Neuronal stem cell (in vitro differentiated cells): ENCODE measurements around the gene TCAP.

ENCODE experiments used
- DNase-seq: peaks from one replicate; pipeline ENCODE4 v3.0.0-alpha.2; 2013; ENCODE audit warnings: low spot score
- H2AFZ ChIP-seq: one replicate; pipeline ENCODE4 v1.6.1; 2013; ENCODE audit warnings: mild to moderate bottlenecking, low read length, inconsistent platforms
- H2AK5ac ChIP-seq: 2 replicates; pipeline ENCODE4 v1.6.1; 2013; ENCODE audit warnings: low read depth, mild to moderate bottlenecking, inconsistent platforms, low read length, moderate library complexity, mixed read lengths
- H2BK120ac ChIP-seq: 2 replicates; pipeline ENCODE4 v1.6.1; 2013; ENCODE audit warnings: low read depth, mild to moderate bottlenecking, inconsistent platforms, low read length, moderate library complexity, mixed read lengths
- H2BK12ac ChIP-seq: one replicate; pipeline ENCODE4 v1.6.1; 2013; ENCODE audit warnings: low read length, inconsistent platforms
- H2BK15ac ChIP-seq: 2 replicates; pipeline ENCODE4 v1.6.1; 2013; ENCODE audit warnings: mild to moderate bottlenecking, low read length, inconsistent platforms, mixed read lengths
- H2BK5ac ChIP-seq: one replicate; pipeline ENCODE4 v1.6.1; 2013; ENCODE audit warnings: inconsistent platforms, mild to moderate bottlenecking, low read length, moderate library complexity
- H3K14ac ChIP-seq: one replicate; pipeline ENCODE4 v1.6.1; 2013; ENCODE audit warnings: low read length, inconsistent platforms
- H3K18ac ChIP-seq: 2 replicates; pipeline ENCODE4 v1.6.1; 2013; ENCODE audit warnings: low read length, inconsistent platforms
- H3K23ac ChIP-seq: 2 replicates; pipeline ENCODE4 v1.6.1; 2013; ENCODE audit warnings: low read depth, mild to moderate bottlenecking, mixed read lengths, low read length, inconsistent platforms; ENCODE audit not compliant: poor library complexity
- H3K27ac ChIP-seq: replicated peaks from 3 replicates; pipeline ENCODE4 v1.5.1; 2013; ENCODE audit warnings: low read length, inconsistent platforms
- H3K27me3 ChIP-seq, 3 experiments: 2 replicates each; pipeline ENCODE4 v1.6.1; 2013; ENCODE audit warnings: low read length in 3 of 3, mild to moderate bottlenecking in 2 of 3, inconsistent platforms in 1 of 3, low read depth in 1 of 3, mixed read lengths in 1 of 3, moderate library complexity in 1 of 3; ENCODE audit not compliant: control insufficient read depth in 3 of 3, insufficient read depth in 3 of 3
- H3K36me3 ChIP-seq, 2 donors: replicated peaks in 1 of 2; 2 replicates each; pipeline ENCODE4 v1.6.1; 2013; ENCODE audit warnings: low read length in 2 of 2; ENCODE audit not compliant: control insufficient read depth in 2 of 2, insufficient read depth in 2 of 2
- H3K4ac ChIP-seq: 2 replicates; pipeline ENCODE4 v1.6.1; 2013; ENCODE audit warnings: inconsistent platforms, mild to moderate bottlenecking, low read length, moderate library complexity
- H3K4me1 ChIP-seq, 2 donors: 1 replicate in 1 of 2; 2 replicates in 1 of 2; pipeline ENCODE4 v1.6.1; 2013; ENCODE audit warnings: low read length in 2 of 2, low read depth in 1 of 2; ENCODE audit not compliant: control insufficient read depth in 2 of 2, insufficient read depth in 1 of 2
- H3K4me2 ChIP-seq: one replicate; pipeline ENCODE4 v1.6.1; 2013; ENCODE audit warnings: mild to moderate bottlenecking, low read length, inconsistent platforms; ENCODE audit not compliant: insufficient read depth, poor library complexity, severe bottlenecking
- H3K4me3 ChIP-seq, 2 donors: 2 replicates each; pipeline ENCODE4 v1.5.1; 2013; ENCODE audit warnings: low read length in 2 of 2, mild to moderate bottlenecking in 2 of 2, inconsistent platforms in 1 of 2, moderate library complexity in 1 of 2
- H3K79me1 ChIP-seq: one replicate; pipeline ENCODE4 v1.6.1; 2013; ENCODE audit warnings: low read depth, mild to moderate bottlenecking, inconsistent platforms, low read length, moderate library complexity
- H3K9ac ChIP-seq: one replicate; pipeline ENCODE4 v1.6.1; 2013; ENCODE audit warnings: mild to moderate bottlenecking, low read depth, low read length, inconsistent platforms; ENCODE audit not compliant: poor library complexity
- H3K9me3 ChIP-seq, 2 donors: replicated peaks in 1 of 2; 2 replicates each; pipeline versions ENCODE3 to v1.6.1; 2013; ENCODE audit warnings: low read length in 2 of 2, mild to moderate bottlenecking in 2 of 2, inconsistent platforms in 1 of 2, low read depth in 1 of 2, mixed read lengths in 1 of 2, moderate library complexity in 1 of 2; ENCODE audit not compliant: control insufficient read depth in 2 of 2, insufficient read depth in 1 of 2
- H4K8ac ChIP-seq: one replicate; pipeline ENCODE4 v1.6.1; 2013; ENCODE audit warnings: low read depth, mild to moderate bottlenecking, inconsistent platforms, low read length, moderate library complexity
- H4K91ac ChIP-seq: one replicate; pipeline ENCODE4 v1.6.1; 2013; ENCODE audit warnings: low read length, low read depth, mild to moderate bottlenecking, inconsistent platforms; ENCODE audit not compliant: poor library complexity
- WGBS, 2 donors: extraction: QIAGEN DNeasy Blood & Tissue Kit; methylation state at CpG; one replicate each; pipeline ENCODE4 v1.1.7; 2013; ENCODE audit warnings: missing lambda C conversion rate in 2 of 2, mixed read lengths in 1 of 2; ENCODE audit not compliant: insufficient read length in 2 of 2, insufficient replicate concordance in 1 of 2; ENCODE audit errors: extremely low coverage in 2 of 2; 5-methylcytosine and 5-hydroxymethylcytosine counted together

The TCAP gene

GRCh38 chr17:39672522-39673334 is 7.6 kb downstream of the TCAP start:
- H2AK5ac ChIP-seq = peak overlapping the region; percentile 76
- no peak overlapping the region for H3K4ac ChIP-seq
- H3K4me3 ChIP-seq = peak overlapping the region in 1 of 2 donors; percentile 5
- H3K27ac ChIP-seq = no peak overlapping the region
- H2AFZ ChIP-seq = no peak overlapping the region
- H3K9ac ChIP-seq = peak overlapping the region; percentile 61
- H3K23ac ChIP-seq = peak overlapping the region; percentile 61
- H3K79me1 ChIP-seq = peaks cover under 1% of the 10 kb centered on the region
- WGBS, 2 donors = no CpG with 5 or more reads among the region's 15 CpGs
- no peak overlapping the region for H3K4me2 ChIP-seq
- peak overlapping the region; percentile 32 for H3K18ac ChIP-seq
- no peak overlapping the region for H3K14ac ChIP-seq
- H2BK15ac ChIP-seq = no peak overlapping the region
- no peak overlapping the region for H2BK120ac ChIP-seq
- peaks cover 4 to 8% of the 10 kb centered on the region in 2 donors for H3K36me3 ChIP-seq
- H3K4me1 ChIP-seq = peaks cover 1 to 4% of the 10 kb centered on the region in 2 donors
- H3K9me3 ChIP-seq = no peaks in the 10 kb centered on the region
- H2BK5ac ChIP-seq = no peak overlapping the region
- no peak overlapping the region for H2BK12ac ChIP-seq
- DNase-seq = no peak
- no peak overlapping the region for H4K91ac ChIP-seq
- H3K27me3 ChIP-seq = peaks cover 0 to 20% (median 18%) of the 10 kb centered on the region in 3 experiments
- no peak overlapping the region for H4K8ac ChIP-seq

- no peaks in the 10 kb centered on the region for H3K79me1 ChIP-seq
- H3K27ac ChIP-seq = no peak overlapping the region
- no peak overlapping the region for H3K23ac ChIP-seq
- peak overlapping the region; percentile 24 for H3K9ac ChIP-seq
- no peak overlapping the region for H3K4ac ChIP-seq
- peak overlapping the region; percentile 60 for H2AK5ac ChIP-seq
- no peak overlapping the region for H4K8ac ChIP-seq
- H3K27me3 ChIP-seq = peaks cover 0 to 19% (median 15%) of the 10 kb centered on the region in 3 experiments
- peaks cover 0 to 3% of the 10 kb centered on the region in 2 donors for H3K4me1 ChIP-seq
- no CpG with 5 or more reads among the region's 13 CpGs for WGBS, 2 donors
- H3K9me3 ChIP-seq = no peaks in the 10 kb centered on the region
- H3K4me3 ChIP-seq = no peak overlapping the region
- peaks cover 4 to 8% of the 10 kb centered on the region in 2 donors for H3K36me3 ChIP-seq
- no peak overlapping the region for H4K91ac ChIP-seq
- H3K18ac ChIP-seq = peak overlapping the region; percentile 27
- no peak overlapping the region for H2BK5ac ChIP-seq
- H2BK15ac ChIP-seq = no peak overlapping the region
- no peak overlapping the region for H3K14ac ChIP-seq
- H2AFZ ChIP-seq = no peak overlapping the region
- H2BK12ac ChIP-seq = no peak overlapping the region
- H3K4me2 ChIP-seq = no peak overlapping the region
- DNase-seq = no peak
- no peak overlapping the region for H2BK120ac ChIP-seq
Observed at GRCh38 chr17:39673335-39674081, 8.4 kb downstream of the TCAP start.

GRCh38 chr17:39674179-39674578 is 9.0 kb downstream of the TCAP start:
- no peak overlapping the region for H3K27ac ChIP-seq
- no CpG with 5 or more reads among the region's 5 CpGs for WGBS, 2 donors

More at GRCh38 chr17:39674179-39674578, 9.0 kb downstream of the TCAP start:
- Histone ChIP-seq H4K8ac (no peak overlapping the region), H3K79me1 (no peaks in the 10 kb centered on the region), H3K18ac (no peak overlapping the region), H2BK15ac (no peak overlapping the region), H2BK5ac (no peak overlapping the region), H3K36me3 (peaks cover 4 to 8% of the 10 kb centered on the region in 2 donors), H4K91ac (no peak overlapping the region), H3K9ac (peak overlapping the region; percentile 7), H2AFZ (no peak overlapping the region), H3K4me1 (no peaks in the 10 kb centered on the region), H3K23ac (no peak overlapping the region), H3K27me3 (peaks cover 0 to 15% (median 12%) of the 10 kb centered on the region in 3 experiments), H3K4ac (no peak overlapping the region), H2AK5ac (peak overlapping the region; percentile 23), H3K4me3 (no peak overlapping the region), H3K14ac (no peak overlapping the region), H3K4me2 (no peak overlapping the region), H2BK120ac (no peak overlapping the region), H3K9me3 (no peaks in the 10 kb centered on the region), H2BK12ac (no peak overlapping the region)
- no peak for DNase-seq
